ENCODE results near the gene SCUBE1.

Gene SCUBE1

DNA sequence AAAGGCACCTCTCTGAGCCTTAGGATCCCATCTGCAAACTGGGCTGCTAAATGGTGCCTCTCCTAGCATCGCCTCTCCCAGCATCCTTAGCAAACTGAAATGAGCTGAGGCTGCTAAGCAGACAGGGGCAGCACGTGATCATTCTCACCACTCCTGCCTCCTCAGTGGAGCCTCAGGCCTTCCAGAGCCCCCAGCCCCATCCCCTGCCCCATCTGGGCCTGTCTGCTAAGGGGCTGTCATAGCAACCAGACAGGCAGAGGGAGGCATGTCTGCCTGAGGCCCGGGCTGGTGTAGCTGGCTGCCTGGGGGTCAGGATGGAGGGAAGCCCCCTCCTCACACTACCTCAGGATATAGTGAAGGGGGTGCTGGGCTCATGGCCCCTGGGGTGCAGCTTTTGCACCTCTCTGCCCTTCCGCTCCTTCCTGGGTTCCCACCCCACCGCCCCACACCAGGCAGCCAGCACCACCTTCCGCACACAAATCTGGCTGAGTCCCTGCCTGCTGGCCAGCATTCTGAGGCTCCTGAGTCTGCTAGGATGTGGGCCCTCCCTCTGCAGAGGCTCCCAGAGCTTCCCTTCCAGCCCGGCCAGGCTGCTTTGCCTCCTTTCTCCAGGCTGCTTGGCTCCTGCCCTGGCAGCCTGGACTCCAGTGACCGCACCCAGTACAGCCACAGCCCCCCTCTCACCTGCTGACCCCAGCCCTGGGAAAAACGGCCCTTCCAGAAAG, 108.7 kb downstream of the SCUBE1 start:
- no peak for DNase-seq

- no peak for DNase-seq
Observed at GRCh38 chr22:43233529-43233928, 109.6 kb downstream of the SCUBE1 start.

GRCh38 chr22:43232445-43232844, 110.7 kb downstream of the SCUBE1 start:
- no peak for DNase-seq

DNA sequence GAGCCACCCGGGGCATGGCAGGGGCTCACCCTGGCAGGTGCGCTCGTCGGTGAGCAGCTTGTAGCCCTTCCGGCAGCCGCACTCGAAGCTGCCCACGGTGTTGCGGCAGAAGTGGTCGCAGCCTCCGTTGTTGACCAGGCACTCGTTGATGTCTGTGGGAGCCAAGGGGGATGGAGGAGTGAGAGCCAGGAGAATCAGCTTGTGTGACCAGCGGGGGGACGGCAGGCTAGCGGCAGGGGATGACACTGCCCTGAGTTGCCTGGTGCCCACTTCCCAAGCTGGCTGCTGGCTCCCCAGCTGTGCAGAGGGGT, 111.5 kb downstream of the SCUBE1 start:
- DNase-seq, result no peak

DNA sequence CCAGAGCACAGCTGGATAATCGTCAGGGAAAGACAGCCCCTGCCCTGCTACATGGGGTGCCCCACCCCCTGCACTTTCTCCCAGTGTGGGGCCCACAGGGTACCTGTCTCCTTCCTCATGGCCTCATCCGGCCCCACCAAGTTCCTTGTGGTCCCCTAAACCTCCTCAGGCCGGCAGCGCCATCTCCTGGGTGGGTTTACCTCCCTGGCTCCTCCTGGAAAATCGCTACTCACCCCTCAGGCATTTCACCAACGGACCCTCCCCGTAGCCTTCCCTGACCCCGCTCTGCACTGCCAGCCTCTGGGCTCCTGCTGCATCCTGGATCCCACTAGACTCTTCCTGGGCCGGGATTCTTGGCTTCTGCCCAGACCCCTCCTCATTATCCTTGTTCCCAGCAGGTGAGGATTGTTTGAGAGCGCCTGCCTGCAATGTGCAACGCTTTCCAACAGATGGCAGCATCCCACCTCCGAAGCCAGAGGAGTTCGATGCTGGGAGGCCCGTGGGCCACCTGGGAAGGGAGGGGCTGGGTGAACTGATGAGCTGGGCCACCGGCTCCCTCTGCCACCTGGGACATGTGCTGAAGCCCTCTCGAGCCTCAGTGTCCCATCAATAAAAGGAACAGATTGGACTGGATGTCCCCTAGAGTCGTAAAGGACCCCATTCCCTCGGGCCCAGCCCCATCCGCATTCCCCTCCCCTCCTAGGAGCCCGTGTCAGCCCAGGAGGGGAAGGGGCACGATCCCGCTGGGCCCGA, 112.0 kb downstream of the SCUBE1 start:
- no peak for DNase-seq

GRCh38 chr22:43230571-43230970, 112.6 kb downstream of the SCUBE1 start:
- DNase-seq, result no peak

DNA sequence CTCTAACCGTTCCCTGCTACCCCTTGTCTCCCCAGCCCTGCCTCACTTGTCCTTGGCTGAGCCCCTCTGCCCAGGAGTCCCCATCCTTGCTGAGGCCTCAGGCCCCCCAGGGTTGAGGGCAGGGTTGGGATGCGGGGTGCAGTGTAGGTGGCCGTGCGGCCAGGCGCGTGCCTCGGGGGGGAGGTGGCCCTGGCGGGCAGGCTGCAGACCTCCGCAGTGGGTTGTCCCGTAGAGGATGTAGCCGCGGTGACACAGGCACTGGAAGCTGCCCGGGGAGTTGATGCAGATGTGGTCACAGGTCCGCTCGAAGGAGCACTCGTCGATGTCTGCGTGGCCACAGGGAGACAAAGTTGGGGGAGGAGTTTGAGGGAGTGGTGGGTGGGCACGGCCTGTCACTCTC, 114.3 kb downstream of the SCUBE1 start:
- no peak for DNase-seq

GRCh38 chr22:43228330-43228729, 114.8 kb downstream of the SCUBE1 start:
- no peak for DNase-seq

DNA sequence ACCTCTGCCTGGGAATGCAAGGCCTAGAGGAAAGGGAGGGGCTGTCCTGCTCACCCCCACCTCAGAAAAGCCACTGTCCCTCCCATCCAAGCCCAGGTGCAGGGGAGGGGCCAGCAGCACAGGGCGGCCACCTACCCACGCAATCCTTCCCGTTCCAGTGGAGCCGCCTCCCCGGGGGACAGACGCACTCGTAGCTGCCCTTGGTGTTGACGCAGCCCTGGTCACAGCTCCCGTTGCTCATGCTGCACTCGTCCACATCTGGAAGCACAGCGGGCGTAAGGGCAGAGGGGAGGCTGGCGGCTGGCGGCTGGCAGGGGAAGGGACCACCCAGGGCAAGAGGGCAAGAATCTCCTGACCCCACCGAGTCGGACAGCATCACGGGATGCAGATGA, 115.9 kb downstream of the SCUBE1 start:
- no peak for DNase-seq

DNA sequence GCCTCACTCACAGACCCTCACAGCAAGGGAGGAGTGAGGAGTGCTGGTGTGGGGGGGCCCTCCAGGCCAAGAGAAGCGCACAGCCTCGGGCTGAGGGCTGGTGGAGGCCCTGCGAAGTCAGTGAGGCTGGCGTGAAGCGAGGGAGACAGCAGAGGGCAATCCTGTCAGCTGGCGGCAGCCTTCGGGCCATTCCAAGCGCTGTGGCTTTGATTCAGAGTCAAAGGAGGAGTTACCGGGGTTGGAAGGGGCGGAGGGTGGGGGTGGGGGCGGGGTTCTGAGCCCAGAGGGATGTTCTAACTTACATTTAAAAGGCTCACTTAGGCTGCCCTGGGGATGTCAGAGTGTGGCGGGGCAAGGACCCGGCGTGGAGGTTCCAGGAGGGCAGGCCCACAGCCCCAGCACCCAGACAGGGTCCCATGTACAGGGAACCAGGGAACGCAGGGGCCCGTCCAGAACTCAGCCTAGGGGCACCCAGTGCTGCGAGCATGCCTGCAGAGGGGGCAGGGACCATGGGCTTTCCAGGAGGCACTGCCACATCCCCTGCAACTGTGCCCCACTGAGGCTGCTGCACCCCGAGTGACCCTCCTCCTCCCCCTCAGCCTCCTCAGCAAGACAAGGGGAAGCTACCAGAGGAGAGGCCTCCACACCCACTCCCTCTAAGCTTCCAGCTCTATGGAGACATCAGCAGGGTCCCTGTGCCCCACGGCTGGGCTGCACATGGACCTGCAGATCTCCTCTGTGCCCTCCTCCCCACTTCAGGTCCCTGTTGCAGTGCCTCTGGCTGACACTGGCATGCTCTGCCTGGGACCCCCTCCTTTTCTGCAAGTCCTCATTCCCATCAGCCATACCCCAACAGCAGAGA, 116.6 kb downstream of the SCUBE1 start:
- no peak for DNase-seq

DNA sequence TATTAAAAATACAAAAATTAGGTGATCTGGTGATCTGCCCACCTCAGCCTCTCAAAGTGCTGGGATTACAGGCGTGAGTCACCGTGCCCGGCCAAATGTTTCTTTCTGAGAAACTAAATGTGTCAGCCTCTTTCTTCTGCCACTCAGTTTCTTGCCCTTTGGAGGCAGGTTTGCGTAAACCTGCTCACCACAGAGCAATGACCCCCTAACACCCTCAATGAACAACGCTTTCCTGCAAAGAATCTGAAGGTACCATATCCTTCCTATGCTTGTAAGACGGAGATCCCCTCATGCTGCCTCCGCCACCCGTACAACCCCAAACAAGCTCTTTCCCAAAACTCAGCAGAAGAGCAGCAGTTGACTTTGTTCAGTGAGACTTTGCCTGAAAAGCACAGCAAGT, 117.6 kb downstream of the SCUBE1 start:
- no peak for DNase-seq

GRCh38 chr22:43222987-43223386, 120.2 kb downstream of the SCUBE1 start:
- DNase-seq, result no peak

DNA sequence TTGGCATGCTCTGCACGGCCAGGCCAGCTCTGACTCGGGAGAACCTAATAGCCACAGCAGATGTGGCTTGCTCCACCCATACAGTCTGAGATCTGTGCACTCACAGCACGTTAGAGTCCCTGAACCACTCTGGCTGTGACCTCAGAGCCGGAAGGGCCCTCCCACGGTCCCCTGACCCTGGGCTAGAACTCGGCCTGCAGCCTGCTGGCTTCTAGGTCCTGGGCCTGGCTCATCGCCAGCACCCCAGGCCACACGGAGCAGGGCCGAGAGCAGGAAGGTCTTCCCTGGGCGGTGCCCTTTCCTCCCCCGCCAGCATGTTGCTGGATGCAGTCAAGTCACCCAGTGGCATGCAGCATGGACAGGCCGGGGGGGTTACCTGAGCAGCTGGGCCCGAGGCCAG, 120.9 kb downstream of the SCUBE1 start:
- no peak for DNase-seq

GRCh38 chr22:43220625-43221380, 122.4 kb downstream of the SCUBE1 start:
- no peak for DNase-seq

- no peak for DNase-seq
Observed at GRCh38 chr22:43218786-43219185, 124.4 kb downstream of the SCUBE1 start.

GRCh38 chr22:43217285-43218030, 125.7 kb downstream of the SCUBE1 start:
- DNase-seq, result no peak

DNA sequence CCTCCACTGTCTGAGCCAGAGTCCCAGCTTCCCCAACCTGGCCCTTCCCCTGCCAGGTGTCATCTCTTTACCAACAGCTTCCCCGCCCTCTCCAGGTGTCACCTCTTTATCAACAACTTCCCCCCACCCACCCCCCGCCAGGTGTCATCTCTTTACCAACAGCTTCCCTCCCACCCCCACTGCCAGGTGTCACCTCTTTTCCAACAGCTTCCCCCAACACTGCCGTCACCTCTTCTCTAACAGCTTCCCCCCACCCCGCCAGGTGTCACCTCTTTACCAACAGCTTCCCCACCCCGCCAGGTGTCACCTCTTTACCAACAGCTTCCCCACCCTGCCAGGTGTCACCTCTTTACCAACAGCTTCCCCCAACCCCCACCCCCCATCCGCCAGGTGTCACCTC, 126.4 kb downstream of the SCUBE1 start:
- DNase-seq, result no peak

DNA sequence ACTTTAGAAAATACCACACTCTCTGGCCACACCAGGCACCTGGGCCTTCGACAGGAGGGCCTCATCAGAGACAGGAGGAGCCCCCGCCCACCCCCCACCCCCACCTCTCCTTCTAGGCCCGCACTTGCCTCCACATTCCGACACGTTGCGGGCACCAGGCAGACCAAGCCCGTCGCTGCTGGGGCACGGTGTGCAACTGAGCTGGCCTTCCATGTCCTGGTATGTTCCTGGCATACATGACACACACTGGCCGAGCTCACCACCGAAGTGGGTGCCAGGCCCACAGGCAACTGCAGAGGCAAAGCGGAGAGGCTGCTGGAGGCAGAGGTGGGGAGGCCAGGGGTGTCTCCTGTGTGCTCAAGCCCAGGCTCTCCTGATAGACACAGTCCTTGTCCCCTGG, 129.2 kb downstream of the SCUBE1 start:
- no peak for DNase-seq

DNA sequence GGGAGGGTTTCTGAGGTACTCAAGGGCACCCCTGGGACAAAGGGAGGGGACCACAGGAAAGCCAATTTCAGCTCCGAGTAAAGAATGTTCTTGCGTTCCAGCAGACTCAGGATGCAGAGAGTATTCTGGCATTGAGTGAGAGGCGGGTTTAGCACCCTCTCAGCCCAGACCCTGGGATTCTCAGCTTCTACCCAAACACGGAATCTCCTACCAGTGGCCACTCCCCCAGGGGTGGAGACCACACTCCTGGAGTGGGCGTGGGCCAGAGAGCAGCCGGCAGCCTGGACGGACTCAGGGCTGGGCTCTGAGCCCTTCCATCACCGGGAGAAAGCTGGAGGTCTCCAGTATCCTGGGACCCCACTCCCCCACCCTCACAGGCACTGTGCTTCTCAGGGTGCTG, 130.1 kb downstream of the SCUBE1 start:
- DNase-seq, result no peak

GRCh38 chr22:43212434-43212952, 130.7 kb downstream of the SCUBE1 start:
- no peak for DNase-seq

GRCh38 chr22:43211941-43212433, 131.2 kb downstream of the SCUBE1 start:
- DNase-seq, result no peak
